ENCODE results near the gene ANK3. TPM values are rescaled to one million over a fixed set of nuclear protein-coding genes. Genes with fewer than 3 reads are reported as not detected.

ANK3 gene
- total and polyA plus RNA-seq, 2 experiments from 2014 or later, result 46.5 to 85.2 TPM

GRCh38 chr10:60140651-60141632 lies 248.7 kb downstream of the ANK3 start:
- H3K36me3 Mint-ChIP-seq (ENCODE audit: low read depth), result no peaks in the 10 kb centered on the region
- TF ChIP-seq ETS1 (IDR thresholded peaks at IDR 0.05), result no peak
- TF ChIP-seq ZNF114 (CRISPR knock-in tag; IDR thresholded peaks at IDR 0.05), result no peak
- TF ChIP-seq NANOG (IDR thresholded peaks at IDR 0.05; ENCODE audit: borderline replicate concordance), result no peak
- no peak for TF ChIP-seq EZH2 (IDR thresholded peaks at IDR 0.05; ENCODE audit: low read depth, unreplicated experiment)
- TF ChIP-seq JUNB (IDR thresholded peaks at IDR 0.05; ENCODE audit: unreplicated experiment), result no peak
- TF ChIP-seq ZNF462 (CRISPR knock-in tag; IDR thresholded peaks at IDR 0.05), result no peak
- TF ChIP-seq CREB1 (CRISPR knock-in tag; IDR thresholded peaks at IDR 0.05; ENCODE audit: low read depth), result no peak
- TF ChIP-seq EZH2phosphoT487 (IDR thresholded peaks at IDR 0.05; ENCODE audit: unreplicated experiment), result no peak
- TF ChIP-seq ZNF331 (CRISPR knock-in tag; IDR thresholded peaks at IDR 0.05; ENCODE audit: low read depth), result no peak
- no peak for TF ChIP-seq CTCF (conservative IDR thresholded peaks at IDR 0.05; ENCODE audit: low read depth in 2 of 2)
- TF ChIP-seq REST (IDR thresholded peaks at IDR 0.05; ENCODE audit: unreplicated experiment), result no peak
- no peak for TF ChIP-seq STAT1 (IDR thresholded peaks at IDR 0.05; ENCODE audit: unreplicated experiment)
- TF ChIP-seq POLR2AphosphoS5 (IDR thresholded peaks at IDR 0.05; ENCODE audit: low read depth), result no peak; the same call in 1 of the 2 replicates
- no peaks in the 10 kb centered on the region for H3F3A ChIP-seq (replicated peaks; ENCODE audit: low read depth)
- peaks cover 18% of the 10 kb centered on the region for H3K4me1 ChIP-seq (ENCODE audit: insufficient read depth)
- H3K27ac ChIP-seq (ENCODE audit: low read depth), result peak overlapping the region; percentile 94
- no peaks in the 10 kb centered on the region for H3K9me2 ChIP-seq (ENCODE audit: insufficient read depth)
- H3K4me3 Mint-ChIP-seq, result no peak overlapping the region
- DNase-seq (ENCODE audit: low spot score) (peak; percentile 95), ATAC-seq (peak; percentile 95)
- H4K20me1 ChIP-seq (replicated peaks; ENCODE audit: insufficient read depth), result no peaks in the 10 kb centered on the region
- no peaks in the 10 kb centered on the region for H3K27me3 Mint-ChIP-seq (ENCODE audit: insufficient read depth, low read depth, poor library complexity)
- no peaks in the 10 kb centered on the region for H3K27me3 ChIP-seq (ENCODE audit: insufficient read depth)
- no peaks in the 10 kb centered on the region for H3K9me3 Mint-ChIP-seq
- H3K4me3 ChIP-seq, result peak overlapping the region; percentile 48
- H3K79me2 ChIP-seq (replicated peaks; ENCODE audit: insufficient read depth), result peaks cover 18% of the 10 kb centered on the region
- no peak overlapping the region for H3K27ac Mint-ChIP-seq
- H3K4me2 ChIP-seq, result peak overlapping the region; percentile 69
- no peaks in the 10 kb centered on the region for H3K36me3 ChIP-seq (ENCODE audit: insufficient read depth)
- no peak overlapping the region for H2AFZ ChIP-seq
- H3K4me1 Mint-ChIP-seq, result peaks cover 19% of the 10 kb centered on the region

Data from GM23338 (cell line).